Stimulated activated CD8-positive, alpha-beta memory T cell treated with anti-CD3 and anti-CD28 coated beads, Interleukin-7, amount 100 ng/mL, for 1 hour (primary cell): ENCODE measurements around the gene ZNF728.
"Not testable (repeated sequence)": the region's sequence is repeated elsewhere in the genome, so short reads cannot be mapped to it uniquely, and the experiment has no call there.

ENCODE experiments used
- DNase-seq, 2 donors: peaks; one replicate each; pipeline ENCODE4 v3.0.0-alpha.2; 2020; ENCODE audit warnings: low read depth in 2 of 2

The ZNF728 gene

DNA sequence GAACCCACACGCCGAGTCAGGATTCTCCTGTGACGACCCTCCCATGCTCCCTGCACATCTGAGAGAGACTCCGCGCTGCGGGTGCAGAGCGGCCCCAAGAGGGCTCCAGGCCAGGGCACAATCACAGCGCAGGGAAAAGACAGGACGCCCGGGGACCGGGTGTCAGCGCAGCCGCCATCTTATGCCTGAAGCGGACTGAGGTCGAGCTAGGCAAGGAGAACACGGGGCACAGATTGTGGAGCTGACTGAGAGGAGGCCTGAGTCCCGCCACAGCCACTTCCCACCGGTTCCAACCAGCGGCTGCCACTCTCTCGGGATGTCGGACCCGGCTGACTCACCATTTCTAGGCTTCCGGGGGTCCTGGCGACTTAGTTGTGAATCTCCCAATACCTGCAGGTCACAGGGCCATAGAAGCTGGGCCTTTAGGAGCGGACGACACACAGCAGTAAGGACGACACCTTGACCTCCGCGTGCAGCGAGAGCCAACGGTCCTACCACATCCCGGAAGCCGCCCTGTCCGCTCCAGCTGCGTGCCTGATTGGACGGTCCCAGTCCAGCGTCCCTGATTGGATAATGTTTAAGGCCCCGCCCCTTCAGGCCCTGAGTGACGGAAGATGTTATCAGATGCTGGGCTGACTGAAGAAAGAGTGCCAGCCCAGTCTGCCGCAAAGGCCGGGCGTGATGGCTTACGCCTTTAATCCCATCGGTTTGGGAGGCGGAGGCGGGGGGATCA, at the start of gene ZNF728:
TSS of gene ZNF728 (minus strand) at position 487 of the 733 bp plus-strand sequence. CDS start at position 341, 146 bp downstream.
- DNase-seq, result no peak

DNA sequence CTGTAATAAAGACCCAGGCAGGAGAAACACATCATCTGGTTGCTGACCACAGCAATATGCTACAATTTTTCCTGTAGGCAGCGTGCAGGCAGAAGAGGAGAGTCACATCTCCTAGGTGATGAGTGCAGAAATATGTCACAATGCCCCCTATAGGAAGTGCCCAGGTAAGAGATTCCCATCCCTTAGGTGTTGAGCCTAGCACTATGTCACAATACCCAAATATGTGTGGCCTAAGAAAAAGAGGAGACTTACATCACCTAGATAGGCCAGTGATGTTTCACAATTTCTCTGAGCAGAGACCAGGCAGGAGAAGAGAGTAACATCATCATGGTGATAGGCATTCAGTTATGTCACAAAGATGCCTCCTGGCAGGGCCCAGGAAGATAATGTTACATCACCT, 49.4 kb upstream of the ZNF728 start:
- no peak for DNase-seq

DNA sequence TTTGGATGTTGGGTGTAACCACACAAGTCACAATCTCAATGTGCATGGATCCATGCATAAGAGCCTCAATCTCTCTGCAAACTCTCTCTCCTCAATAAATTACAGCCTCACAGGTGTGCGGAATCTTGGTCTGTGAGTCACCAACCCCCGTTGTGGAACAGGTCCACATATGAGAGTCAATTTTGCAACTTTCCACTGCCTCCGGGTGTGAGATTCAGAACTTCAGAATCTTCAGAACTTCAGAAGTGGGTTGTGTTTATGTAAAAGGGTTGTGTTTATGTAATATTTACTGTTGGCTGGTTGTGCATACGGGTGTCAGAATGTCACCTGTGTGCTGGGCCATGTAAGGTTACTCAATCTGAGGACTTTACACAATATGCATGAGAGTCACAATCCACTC, 46.3 kb upstream of the ZNF728 start:
- DNase-seq, result no peak

DNA sequence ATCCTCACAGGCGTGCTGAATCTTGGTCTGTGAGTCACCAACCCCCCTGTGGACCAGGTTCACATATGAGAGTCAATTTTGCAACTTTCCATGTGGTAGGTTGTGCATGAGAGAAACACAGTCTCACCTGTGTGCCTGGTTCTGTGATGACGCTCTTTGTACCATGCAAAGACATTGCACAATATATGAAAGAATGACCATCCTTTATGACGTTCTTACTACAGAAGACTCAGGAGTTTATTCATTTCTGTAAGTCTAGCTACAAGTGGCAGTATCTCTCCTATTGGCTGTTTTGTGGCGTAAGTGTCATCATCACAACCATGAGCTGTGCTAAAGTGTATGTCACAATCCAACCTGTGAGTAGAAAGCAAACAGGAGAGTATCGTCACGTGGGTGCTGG, 43.8 kb upstream of the ZNF728 start:
- no peak for DNase-seq

DNA sequence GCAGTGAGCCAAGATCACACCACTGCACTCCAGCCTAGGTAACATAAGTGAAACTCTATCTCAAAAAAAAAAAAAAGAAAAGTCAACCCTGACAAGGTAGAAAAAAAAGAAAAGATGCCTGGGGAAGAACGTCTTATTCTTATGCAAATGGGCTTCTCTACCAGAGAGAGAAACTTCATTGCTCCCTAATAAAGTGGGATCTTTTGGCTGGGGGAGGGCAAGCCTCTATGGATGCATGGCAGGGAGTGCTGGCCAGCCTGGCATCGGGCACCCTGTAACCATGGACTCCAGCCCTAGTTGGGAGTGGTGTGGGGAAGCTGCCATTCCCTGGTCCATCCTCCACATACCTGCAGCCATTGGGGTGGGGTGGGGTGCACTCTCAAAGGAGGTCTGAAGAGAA, 30.7 kb upstream of the ZNF728 start:
- no peak for DNase-seq

DNA sequence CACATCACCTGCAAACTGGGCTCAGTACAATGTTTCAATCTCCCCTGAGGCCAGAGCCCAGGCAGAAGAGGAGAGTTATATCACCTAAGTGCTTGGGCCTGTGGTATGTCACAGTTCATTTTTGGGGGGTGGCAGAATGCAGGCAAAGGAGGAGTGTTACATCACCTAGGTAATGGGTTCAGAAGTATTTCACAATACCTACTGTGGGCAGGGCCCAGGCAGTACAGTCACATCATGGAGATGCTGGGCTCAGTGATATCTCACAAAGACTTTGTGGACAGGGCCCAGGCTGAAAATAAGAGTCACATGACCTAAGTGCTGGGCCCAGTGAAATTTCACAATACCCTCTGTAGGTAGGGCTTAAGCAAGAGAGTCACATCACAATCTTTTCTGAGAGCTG, 12.7 kb upstream of the ZNF728 start:
- no peak for DNase-seq

DNA sequence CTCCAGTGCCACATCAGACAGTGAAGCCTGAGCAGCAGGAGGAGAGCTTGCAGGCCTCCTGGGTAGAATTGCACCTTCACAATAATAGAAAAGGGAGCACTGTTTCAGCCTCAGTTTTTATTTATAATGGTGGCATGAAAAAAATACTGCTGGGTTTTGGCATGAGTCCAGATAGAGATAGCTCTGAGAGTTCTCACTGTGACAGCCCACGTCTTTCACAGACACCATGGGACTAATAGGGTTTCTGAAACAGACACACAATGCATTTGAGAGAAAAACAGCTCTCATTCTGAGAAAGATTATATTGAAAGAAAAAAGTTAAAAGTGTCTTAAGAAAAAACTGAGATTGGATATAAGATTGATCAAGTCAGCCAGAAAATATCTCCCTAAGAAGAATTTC, 8.0 kb downstream of the ZNF728 start:
- DNase-seq, result not testable (repeated sequence)

DNA sequence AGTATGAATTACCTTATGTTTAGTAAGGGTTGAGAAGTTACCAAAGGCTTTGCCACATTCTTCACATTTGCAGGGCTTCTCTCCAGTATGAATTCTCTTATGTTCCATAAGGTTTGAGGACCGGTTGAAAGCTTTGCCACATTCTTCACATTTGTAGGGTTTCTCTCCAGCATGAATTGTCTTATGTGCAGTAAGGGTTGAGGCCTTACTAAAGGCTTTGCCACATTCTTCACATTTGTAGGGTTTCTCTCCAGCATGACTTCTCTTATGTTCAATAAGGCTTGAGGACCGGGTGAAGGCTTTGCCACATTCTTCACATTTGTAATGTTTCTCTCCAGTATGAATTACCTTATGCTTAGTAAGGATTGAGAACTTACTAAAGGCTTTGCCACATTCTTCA, 26.7 kb downstream of the ZNF728 start:
- DNase-seq, result no peak

DNA sequence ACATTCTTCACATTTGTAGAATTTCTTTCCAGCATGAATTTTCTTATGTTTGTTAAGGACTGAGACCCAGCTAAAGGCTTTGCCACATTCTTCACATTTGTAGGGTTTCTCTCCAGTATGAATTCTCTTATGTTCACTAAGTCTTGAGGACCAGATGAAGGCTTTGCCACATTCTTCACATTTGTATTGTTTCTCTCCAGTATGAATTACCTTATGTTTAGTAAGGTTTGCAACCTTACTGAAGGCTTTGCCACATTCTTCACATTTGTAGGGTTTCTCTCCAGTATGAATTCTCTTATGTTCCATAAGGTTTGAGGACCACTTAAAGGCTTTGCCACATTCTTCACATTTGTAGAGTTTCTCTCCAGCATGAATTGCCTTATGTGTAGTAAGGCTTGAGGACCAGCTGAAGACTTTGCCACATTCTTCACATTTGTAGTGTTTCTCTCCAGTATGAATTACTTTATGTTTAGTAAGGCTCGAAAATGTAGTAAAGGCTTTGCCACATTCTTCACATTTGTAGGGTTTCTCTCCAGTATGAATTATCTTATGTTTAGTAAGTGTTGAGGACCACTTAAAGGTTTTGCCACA, 27.3 kb downstream of the ZNF728 start:
- not testable (repeated sequence) for DNase-seq

DNA sequence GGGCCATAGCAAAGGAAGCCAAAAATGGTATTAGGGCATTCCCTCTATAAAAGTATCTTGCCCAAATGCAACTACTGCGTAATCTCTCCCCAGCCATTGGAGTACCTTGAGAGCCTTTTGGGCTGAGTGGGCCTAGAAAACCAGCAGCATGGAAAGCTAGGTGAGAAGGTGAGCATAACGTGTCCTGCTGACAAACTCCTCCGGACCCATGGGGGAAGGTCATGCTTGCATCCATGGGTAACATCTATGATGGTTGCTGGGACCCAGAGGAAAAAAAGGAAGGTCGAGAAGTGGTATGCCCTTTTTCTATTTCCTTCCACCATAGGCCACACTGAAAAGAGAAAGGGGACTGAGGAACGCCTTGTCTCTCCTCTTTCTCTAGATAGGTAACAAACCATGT, 57.4 kb downstream of the ZNF728 start:
- DNase-seq, result no peak

DNA sequence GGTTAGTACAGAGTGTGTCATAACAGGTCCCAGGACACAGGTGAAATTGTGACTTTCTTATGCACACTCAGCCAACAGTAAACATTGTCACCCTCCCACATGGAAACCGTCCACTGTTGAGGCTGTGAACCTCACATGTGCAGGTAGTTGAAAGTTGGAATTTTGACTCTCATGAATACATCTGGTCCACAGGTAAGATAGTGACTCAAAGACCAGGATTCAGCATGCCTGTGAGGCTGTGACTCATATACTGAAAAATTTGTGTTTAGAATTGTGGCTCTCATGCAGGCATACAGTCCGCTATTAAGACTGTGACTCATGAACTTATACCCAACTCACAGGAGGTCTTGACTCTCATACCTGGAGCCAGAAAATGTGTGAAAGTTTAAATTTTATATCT, 67.8 kb downstream of the ZNF728 start:
- no peak for DNase-seq

DNA sequence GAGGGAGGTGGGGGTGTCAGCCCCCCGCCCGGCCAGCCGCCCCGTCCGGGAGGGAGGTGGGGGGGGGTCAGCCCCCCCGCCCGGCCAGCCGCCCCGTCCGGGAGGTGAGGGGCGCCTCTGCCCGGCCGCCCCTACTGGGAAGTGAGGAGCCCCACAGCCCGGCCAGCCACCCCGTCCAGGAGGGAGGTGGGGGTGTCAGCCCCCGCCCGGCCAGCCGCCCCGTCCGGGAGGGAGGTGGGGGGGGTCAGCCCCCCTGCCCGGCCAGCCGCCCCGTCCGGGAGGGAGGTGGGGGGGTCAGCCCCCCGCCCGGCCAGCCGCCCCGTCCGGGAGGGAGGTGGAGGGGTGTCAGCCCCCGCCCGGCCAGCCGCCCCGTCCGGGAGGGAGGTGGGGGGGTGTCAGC, 75.4 kb downstream of the ZNF728 start:
- not testable (repeated sequence) for DNase-seq

DNA sequence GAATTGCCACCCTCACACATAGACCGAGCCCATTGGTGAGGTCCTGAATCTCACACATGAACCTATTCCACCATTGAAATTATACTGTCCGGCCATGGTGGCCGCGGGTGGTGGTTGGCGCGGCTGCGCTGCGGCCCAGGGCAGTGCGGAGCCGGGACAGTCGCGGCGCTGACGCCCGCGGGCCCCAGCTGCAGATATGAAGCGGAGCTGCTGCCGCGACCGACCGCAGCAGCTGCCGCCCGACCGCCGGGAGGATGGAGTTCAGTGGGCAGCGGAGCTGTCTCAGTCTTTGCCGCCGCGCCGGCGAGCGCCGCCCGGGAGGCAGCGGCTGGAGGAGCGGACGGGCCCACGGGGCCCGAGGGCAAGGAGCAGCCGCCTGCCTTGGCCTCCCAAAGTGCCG, 77.8 kb downstream of the ZNF728 start:
- not testable (repeated sequence) for DNase-seq
